Stimulated activated naive CD8-positive, alpha-beta T cell treated with anti-CD3 and anti-CD28 coated beads, Interleukin-15, amount 100 ng/mL, for 72 hours (primary cell): ENCODE results near the gene MATK.
"Not testable (repeated sequence)": the region's sequence is repeated elsewhere in the genome, so short reads cannot be mapped to it uniquely, and the experiment has no call there.

ENCODE experiments used
- ATAC-seq: fragments of 150-1000 bp; cut with Tn5 transposase; 2 replicates; pipeline ENCODE4 v1.10.0; 2021; ENCODE audit warnings: mild to moderate bottlenecking, moderate library complexity
- DNase-seq, 2 donors: peaks; one replicate each; pipeline ENCODE4 v3.0.0; 2021 to 2022
- H3K27ac Mint-ChIP-seq, 2 donors: one replicate each; pipeline ENCODE4 v1.8.0; 2022; ENCODE audit warnings: mild to moderate bottlenecking in 2 of 2, mixed read lengths in 2 of 2, moderate library complexity in 2 of 2
- H3K27me3 Mint-ChIP-seq: one replicate; pipeline ENCODE4 v1.8.0; 2022; ENCODE audit warnings: mixed read lengths
- H3K4me1 Mint-ChIP-seq: one replicate; pipeline ENCODE4 v1.8.0; 2022; ENCODE audit warnings: mild to moderate bottlenecking, mixed read lengths
- H3K4me3 Mint-ChIP-seq, 2 donors: one replicate each; pipeline ENCODE4 v1.8.0; 2022; ENCODE audit warnings: mild to moderate bottlenecking in 2 of 2, mixed read lengths in 2 of 2, moderate library complexity in 1 of 2
- H3K9me3 Mint-ChIP-seq, 2 donors: one replicate each; pipeline ENCODE4 v1.8.0; 2022; ENCODE audit warnings: mixed read lengths in 2 of 2

MATK gene

GRCh38 chr19:3821156-3821555 is 35.0 kb upstream of the MATK start:
- Mint-ChIP-seq H3K27ac (no peak overlapping the region), H3K4me3 (no peak overlapping the region), H3K4me1 (peaks cover 36% of the 10 kb centered on the region), H3K9me3 (no peaks in the 10 kb centered on the region), H3K27me3 (peaks cover 8% of the 10 kb centered on the region)
- ATAC-seq (no peak), DNase-seq (no peak)

DNA sequence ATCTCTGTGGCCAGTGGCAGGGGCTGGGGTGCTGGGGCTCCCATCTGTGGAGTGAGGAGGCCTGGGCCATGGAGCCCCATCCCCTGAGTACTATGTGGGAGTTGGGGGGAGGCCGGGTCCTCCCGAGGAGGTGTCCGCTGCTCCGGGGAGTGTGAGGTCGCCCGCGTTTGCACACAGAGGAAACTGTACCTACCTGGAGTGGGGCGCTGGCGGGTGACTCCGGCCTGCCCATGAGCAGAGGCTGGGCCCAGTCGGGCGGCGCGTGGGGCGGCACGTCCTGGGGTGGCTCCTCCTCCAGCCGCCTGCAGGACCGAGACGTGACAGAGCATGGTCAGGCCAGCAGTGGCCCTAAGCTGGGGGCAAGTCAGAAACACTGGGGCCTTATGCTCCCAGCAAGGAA is 33.8 kb upstream of the MATK start:
- Mint-ChIP-seq H3K4me1 (peaks cover 36% of the 10 kb centered on the region), H3K27me3 (no peaks in the 10 kb centered on the region), H3K9me3 (no peaks in the 10 kb centered on the region), H3K27ac (no peak overlapping the region), H3K4me3 (no peak overlapping the region)
- peak; percentile 16 for ATAC-seq
- no peak for DNase-seq

- Mint-ChIP-seq H3K27ac (no peak overlapping the region), H3K4me3 (no peak overlapping the region)
- ATAC-seq: no peak
Measured at GRCh38 chr19:3818918-3819317, 32.7 kb upstream of the MATK start.

DNA sequence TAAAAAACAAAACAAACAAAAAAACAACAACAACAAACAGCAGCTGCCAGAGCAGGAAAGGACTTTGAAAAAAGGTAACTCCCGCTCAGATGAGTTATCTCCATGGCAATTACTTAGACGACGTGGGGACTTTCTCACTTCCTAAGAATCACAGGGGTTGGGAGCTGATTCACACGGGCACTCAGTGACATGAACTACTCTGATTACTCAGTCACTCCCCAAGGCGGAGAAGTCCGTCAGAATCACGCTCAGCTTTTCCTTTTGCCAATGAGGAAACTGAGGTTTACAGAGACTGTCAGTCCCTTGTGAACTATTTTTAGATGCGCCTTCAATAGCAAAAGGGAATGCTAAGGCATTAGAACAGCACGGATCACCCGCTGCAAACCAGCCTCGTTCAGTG is 32.3 kb upstream of the MATK start:
- ATAC-seq (peak; percentile 27), DNase-seq (no peak)
- Mint-ChIP-seq H3K27me3 (no peaks in the 10 kb centered on the region), H3K27ac (no peak overlapping the region), H3K4me1 (peaks cover 51% of the 10 kb centered on the region), H3K4me3 (no peak overlapping the region), H3K9me3 (no peaks in the 10 kb centered on the region)

More at GRCh38 chr19:3818918-3819317, 32.7 kb upstream of the MATK start:
- DNase-seq: no peak
- Mint-ChIP-seq H3K27me3 (no peaks in the 10 kb centered on the region), H3K4me1 (peaks cover 47% of the 10 kb centered on the region), H3K9me3 (no peaks in the 10 kb centered on the region)

DNA sequence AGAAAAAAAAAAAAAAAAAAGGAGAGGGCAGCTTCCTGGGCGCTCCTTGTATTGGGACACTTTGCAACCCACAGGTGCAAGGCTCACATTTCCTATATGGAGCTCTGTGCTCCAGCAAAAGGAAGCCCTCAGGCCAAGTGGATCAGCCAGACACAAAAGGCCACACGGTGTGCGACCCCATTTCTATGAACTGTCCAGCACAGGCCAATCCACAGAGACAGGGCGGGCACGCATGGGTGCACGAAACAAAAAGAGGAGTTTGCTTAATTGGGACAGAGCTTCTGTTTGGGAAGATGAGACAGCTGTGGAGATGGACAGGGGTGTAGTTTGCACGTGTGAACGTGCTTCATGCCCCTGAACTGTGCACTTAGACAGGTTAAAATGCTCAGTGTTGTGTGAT is 31.6 kb upstream of the MATK start:
- ATAC-seq (no peak), DNase-seq (no peak)
- no peaks in the 10 kb centered on the region for H3K27me3 Mint-ChIP-seq
- no peak overlapping the region for H3K27ac Mint-ChIP-seq
- H3K4me1 Mint-ChIP-seq: peaks cover 58% of the 10 kb centered on the region
- peak overlapping the region in 1 of 2 donors; percentile 35 for H3K4me3 Mint-ChIP-seq
- H3K9me3 Mint-ChIP-seq: no peaks in the 10 kb centered on the region

DNA sequence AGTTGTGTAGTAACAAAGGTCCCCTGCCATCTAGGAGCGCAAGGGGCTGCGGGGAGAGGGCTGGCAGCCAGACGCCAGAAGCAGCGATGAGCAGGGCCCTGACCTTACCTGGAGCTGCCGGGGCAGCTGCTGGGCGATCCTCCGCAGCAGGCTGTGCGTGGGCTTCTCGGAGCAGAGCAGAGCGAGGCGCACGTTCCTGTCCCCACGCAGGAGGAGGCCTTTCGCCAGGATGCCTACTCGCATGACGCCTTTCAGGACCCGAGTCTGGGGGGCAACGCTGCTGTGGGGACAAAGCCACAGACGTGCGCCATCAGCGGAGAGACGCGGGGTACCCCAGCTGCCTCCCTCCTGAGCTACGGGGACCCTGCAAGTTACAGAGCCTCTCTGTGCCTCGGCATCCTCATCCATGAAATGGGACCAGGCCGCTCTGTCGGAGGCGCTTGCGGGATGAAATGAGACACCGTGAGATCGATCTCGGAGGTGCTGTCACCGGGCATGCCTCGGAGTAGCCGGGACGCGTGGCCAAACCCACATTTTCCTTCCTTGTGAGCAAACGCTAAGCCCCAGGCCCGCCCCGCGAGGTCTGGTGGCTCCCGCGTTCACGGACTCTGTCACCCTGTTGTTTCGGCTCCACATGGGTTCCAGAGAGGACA is 30.5 kb upstream of the MATK start:
- no peaks in the 10 kb centered on the region for H3K9me3 Mint-ChIP-seq
- no peak for DNase-seq
- H3K27ac Mint-ChIP-seq: no peak overlapping the region
- no peaks in the 10 kb centered on the region for H3K27me3 Mint-ChIP-seq
- no peak for ATAC-seq
- no peak overlapping the region for H3K4me3 Mint-ChIP-seq
- peaks cover 61% of the 10 kb centered on the region for H3K4me1 Mint-ChIP-seq

DNA sequence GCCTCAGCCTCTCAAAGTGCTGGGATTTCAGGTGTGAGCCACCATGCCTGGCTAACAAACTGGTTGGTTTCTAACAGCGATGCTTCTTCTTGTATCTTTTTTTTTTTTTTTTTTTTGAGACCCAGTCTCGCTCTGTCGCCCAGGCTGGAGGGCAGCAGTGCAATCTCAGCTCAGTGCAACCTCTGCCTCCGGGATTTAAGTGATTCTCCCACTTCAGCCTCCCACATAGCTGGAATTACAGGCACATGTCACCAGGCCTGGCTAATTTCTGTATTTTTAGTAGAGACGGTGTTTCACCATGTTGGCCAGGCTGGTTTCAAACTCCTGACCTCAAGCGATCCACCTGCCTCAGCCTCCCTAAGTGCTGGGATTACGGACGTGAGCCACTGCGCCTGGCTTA is 30.0 kb upstream of the MATK start:
- H3K27ac Mint-ChIP-seq, H3K27me3 Mint-ChIP-seq, H3K9me3 Mint-ChIP-seq, H3K4me3 Mint-ChIP-seq, DNase-seq, ATAC-seq: not testable (repeated sequence)
- peaks cover 60% of the 10 kb centered on the region for H3K4me1 Mint-ChIP-seq

GRCh38 chr19:3814648-3815047 is 28.5 kb upstream of the MATK start:
- Mint-ChIP-seq H3K4me3 (no peak overlapping the region), H3K9me3 (no peaks in the 10 kb centered on the region), H3K27ac (peak overlapping the region; percentile 22 to 47), H3K4me1 (peaks cover 68% of the 10 kb centered on the region), H3K27me3 (no peaks in the 10 kb centered on the region)
- no peak for ATAC-seq
- DNase-seq: no peak

- H3K4me1 Mint-ChIP-seq: peaks cover 68% of the 10 kb centered on the region
- no peaks in the 10 kb centered on the region for H3K27me3 Mint-ChIP-seq
- no peak for DNase-seq
- H3K4me3 Mint-ChIP-seq: peak overlapping the region in 1 of 2 donors; percentile 49
- no peaks in the 10 kb centered on the region for H3K9me3 Mint-ChIP-seq
- peak overlapping the region; percentile 42 to 47 for H3K27ac Mint-ChIP-seq
- ATAC-seq: no peak
Measured at GRCh38 chr19:3813473-3814392, 27.6 kb upstream of the MATK start.

DNA sequence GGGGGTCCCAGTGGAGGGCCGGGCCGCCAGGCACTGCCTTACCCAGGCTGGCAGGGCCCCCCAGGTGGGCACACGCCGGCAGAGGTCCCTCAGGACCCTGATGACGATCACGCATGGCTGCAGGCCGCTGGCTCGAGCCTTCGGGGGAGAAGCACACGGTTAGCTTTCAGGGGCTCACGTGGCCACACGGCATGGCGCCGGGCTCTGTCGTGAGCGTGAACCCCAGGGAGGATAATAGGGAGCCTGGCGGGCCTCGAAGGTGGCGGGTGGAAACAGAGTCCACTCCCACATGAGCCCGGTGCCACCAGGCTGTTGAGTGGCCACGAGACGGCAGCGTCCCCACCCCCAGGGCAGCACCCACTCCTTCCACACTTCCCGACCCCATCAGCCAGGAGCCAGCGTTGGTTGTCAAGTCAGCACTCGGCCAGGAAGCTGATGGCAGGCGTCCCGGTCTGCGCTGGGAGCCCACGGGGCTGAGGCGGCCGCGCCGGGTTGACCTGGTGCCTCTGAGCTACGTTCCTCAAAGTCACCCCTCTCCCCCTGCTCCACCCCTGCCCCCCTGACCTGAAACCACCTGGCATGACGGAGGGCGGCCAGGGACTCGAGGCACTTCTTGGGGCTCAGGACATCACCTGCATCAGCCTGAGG is 24.7 kb upstream of the MATK start:
- Mint-ChIP-seq H3K4me3 (no peak overlapping the region), H3K27me3 (no peaks in the 10 kb centered on the region), H3K27ac (peak overlapping the region in 1 of 2 donors; percentile 48), H3K9me3 (peaks cover 0 to 9% of the 10 kb centered on the region in 2 donors), H3K4me1 (peaks cover 71% of the 10 kb centered on the region)
- ATAC-seq: no peak
- DNase-seq: no peak

GRCh38 chr19:3809881-3810707 is 23.9 kb upstream of the MATK start:
- Mint-ChIP-seq H3K4me1 (peaks cover 75% of the 10 kb centered on the region), H3K27me3 (no peaks in the 10 kb centered on the region), H3K9me3 (peaks cover 0 to 9% of the 10 kb centered on the region in 2 donors), H3K27ac (no peak overlapping the region), H3K4me3 (no peak overlapping the region)
- no peak for ATAC-seq
- peak in 1 of 2 donors; percentile 25 for DNase-seq

- Mint-ChIP-seq H3K4me3 (no peak overlapping the region), H3K27me3 (no peaks in the 10 kb centered on the region), H3K9me3 (peaks cover 0 to 9% of the 10 kb centered on the region in 2 donors), H3K4me1 (peaks cover 64% of the 10 kb centered on the region), H3K27ac (no peak overlapping the region)
- DNase-seq (no peak), ATAC-seq (no peak)
Measured at GRCh38 chr19:3808420-3809143, 22.4 kb upstream of the MATK start.

DNA sequence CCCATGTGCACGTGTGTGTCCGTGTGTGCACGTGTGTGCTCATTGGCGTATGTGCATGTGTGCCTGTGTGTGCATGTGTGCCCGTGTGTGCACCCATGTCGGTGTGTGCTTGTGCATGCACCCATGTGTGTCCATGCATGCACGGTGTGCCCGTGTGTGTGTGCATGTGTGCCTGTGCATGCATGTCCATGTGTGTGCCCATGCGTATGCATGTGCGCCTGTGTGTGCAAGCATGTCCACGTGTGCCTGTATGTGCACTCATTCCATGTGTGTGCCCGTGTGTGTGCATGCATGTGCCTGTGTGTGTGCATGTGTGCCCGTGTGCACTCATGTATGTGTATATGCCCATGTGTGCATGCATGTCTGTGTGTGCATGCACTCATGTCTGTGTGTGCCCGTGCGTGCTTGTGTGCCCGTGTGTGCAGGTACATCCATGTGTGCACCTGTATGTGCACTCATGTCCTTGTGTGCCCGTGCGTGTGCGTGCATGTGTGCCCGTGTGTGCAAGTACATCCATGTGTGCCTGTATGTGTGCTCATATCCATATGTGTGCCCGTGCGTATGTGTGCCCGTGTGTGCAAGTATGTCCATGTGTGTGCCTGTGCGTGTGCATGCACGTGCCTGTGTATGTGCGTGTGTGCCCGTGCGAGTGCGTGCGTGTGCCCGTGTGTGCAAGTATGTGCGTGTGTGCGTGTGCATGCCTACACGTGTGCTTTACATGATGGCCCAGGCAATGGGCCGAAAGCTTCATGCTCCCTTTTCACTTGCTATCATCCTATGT is 21.6 kb upstream of the MATK start:
- Mint-ChIP-seq H3K9me3 (peaks cover 0 to 9% of the 10 kb centered on the region in 2 donors), H3K27ac (no peak overlapping the region), H3K27me3 (no peaks in the 10 kb centered on the region), H3K4me1 (peaks cover 56% of the 10 kb centered on the region), H3K4me3 (no peak overlapping the region)
- no peak for ATAC-seq
- DNase-seq: no peak

DNA sequence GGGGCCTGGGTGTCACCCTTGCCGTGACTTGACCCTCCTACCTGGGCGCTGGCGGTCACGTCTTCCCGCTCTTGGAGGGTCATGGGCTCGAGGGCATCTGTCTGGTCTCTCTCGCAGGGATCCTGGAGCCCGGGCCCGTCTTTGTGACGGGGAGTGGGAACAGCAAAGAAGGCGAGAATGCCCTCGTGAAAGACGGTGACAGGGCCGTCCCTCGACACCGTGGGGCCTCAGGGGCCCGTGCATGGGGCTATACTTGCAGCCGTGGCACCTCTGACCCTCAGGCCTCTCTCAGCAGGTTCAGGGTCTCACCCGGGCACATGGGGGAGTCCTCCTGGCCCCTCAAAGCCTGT is 20.9 kb upstream of the MATK start:
- no peak for ATAC-seq
- peaks cover 49% of the 10 kb centered on the region for H3K4me1 Mint-ChIP-seq
- H3K9me3 Mint-ChIP-seq: peaks cover 0 to 9% of the 10 kb centered on the region in 2 donors
- no peaks in the 10 kb centered on the region for H3K27me3 Mint-ChIP-seq
- H3K4me3 Mint-ChIP-seq: no peak overlapping the region
- H3K27ac Mint-ChIP-seq: no peak overlapping the region
- no peak for DNase-seq
